ENCODE measurements around the gene NAPG.
"Not testable (repeated sequence)": the region's sequence is repeated elsewhere in the genome, so short reads cannot be mapped to it uniquely, and the experiment has no call there.

NAPG gene

DNA sequence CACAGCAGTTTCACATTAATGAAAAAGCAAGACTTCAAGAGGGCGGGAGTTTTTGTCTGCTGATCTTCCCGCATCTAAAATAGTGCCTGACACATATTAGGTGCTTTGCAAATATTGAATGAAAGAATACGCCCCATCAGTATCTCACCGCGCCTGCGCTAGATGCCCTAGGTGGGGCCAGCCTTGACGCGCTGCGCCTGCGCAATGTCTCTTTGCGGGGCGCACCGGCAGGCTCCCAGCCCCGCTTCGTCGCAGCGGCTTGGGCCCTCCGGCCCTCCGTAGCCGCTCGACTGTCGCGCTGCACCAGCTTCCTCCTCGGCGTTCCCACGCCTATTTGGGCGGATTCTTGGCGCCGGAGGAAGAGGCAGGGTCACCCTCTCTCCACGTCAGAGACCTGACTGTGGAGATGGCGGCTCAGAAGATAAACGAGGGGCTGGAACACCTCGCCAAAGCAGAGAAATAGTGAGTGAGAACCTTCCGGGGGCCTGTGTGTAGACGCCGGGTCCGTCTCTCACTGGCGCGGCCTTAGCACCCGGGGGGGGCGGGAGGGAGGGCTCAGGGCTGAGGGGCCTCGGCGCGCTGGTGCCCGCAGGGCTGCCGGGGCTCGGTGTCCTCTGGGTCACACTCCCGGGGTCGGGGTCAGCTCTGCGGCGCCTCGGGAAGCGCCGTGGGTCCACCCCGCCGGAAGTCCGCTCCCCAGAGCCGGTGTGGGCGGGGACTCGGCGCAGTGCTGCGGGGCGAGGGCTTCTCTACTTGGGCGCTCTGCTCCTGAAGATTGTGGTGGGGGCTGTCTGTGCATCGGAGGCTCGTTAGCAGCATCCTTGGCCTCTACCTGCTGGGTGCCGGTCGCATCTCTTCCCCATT, at the start of gene NAPG:
Gene NAPG, plus strand, starts transcription at position 331 of the 864 bp plus-strand sequence. Its CDS starts 76 bp downstream, at position 407.
- DNase-seq = peak; percentile 90

DNA sequence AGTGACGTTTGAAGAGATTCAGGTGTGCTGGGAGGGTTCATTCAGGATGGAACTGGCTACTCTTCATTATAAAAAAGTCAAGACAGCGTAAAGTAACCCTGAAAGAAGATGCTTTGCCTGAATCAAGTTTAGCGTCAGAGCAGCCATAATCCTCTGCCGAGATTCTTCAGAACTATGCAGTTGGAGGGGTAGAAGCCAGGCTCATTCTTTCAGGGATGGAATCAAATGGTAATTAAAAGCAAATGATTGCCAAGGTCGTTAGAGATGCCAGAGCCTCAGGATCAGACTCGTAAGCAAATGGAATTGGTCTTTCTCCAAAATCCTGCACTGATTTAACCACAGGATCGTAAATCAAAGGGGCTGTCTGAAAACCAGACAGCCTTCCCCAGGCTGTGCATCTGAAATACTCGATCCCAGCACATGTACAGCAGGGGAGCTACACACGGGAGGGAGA, 49.5 kb upstream of the NAPG start:
- DNase-seq = no peak

DNA sequence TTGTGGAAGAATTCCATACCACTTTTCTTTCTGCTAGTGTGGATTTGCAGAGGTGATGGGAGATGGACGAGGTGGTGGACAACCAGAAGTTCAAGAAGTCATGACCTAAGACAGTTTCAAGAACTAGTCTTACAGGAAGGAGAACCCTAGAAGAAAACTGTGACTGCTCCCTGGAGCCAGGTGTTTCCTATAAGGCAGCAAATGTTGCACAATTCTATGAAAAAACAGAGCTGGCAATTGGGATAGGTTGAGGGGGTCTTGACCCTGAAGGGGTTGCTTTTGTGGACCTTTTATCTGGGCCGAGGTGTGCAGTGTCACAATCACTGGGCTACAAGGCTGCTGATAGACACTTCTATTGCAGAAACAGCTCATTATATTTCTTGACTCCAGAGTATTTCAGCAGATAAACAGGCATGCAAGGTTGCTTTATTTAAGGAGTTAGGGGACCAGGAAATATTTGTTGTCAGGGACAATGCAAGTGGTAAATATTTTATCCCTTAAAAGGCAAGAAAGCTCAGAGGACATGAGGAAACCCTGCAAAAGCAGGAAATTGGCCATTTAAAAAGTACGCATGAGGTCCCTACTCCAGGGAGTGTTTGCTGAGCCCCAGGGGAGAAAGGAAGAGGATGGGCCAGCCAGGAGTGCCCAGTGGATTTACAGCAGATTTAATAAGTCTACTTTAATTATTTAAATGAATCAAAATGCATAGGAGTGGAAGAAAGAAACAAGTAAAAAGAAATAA, 48.5 kb upstream of the NAPG start:
- no peak for DNase-seq

DNA sequence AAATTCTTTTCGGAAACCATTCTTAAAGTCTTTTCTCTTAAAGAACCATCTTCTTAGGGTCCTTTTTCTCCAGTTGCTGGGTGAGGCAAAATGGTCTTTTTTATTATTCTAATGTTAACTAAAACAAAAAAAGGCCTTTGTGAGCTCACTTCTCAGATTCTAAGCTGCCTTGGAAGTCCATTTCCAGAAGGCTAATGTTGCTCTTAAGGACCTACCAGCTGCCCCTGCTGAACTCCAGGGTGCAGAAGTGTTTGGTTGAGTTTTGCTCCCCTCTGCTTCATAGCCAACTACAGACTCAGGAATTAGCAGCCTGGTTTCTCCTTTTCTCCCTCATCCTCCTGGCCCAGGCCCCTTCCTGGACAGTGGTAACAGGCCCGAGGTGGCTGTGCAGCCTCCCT, 48.0 kb upstream of the NAPG start:
- DNase-seq = no peak

DNA sequence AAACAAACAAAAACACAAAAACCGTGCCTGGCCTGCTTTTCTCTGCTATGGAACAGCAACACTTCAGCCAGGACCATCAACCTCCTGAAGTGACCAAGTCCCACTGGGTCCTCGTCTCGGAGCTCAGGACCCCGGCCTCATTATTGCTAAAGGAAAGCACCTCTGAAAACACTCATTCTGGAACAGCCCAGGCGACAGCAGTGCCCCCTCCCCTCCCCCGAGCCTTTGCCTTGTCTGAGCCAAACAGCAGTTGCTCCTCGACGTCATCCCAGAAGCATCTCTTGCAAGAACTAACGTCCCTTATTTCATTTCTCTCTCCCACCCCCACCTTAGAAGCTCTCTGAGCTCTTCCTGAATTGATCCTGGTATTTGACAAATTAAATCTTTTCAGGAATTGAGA, 44.0 kb upstream of the NAPG start:
- no peak for DNase-seq

DNA sequence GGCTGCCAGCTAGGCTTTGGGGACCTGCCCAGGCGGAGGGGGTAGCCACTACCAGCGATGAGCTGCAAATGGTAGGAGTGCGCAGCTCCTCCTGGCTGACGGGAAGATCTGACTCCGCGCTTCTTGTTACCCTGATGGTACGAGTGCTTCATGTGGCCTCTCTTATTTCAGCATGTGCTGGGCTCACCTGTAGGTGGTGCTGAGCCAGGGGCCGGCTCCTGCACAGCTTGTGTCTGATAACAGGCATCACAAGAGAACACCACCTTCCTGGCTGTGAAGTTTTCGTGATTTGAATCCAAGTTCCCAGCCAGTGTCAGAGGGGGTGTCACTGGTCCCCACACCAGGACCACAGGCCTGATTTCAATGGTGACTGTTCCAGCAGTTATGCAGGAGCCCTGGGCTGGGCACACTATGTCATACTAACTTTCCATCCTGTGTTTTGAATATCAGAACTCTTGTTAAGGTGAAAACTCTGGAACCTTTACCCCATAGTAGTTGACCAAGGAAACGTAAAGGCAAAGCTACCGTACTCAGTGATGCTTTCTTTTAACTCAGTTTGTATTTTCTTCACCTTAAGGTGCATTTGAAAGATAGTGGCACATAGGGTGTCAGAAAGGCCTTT, 43.4 kb upstream of the NAPG start:
- DNase-seq = no peak

DNA sequence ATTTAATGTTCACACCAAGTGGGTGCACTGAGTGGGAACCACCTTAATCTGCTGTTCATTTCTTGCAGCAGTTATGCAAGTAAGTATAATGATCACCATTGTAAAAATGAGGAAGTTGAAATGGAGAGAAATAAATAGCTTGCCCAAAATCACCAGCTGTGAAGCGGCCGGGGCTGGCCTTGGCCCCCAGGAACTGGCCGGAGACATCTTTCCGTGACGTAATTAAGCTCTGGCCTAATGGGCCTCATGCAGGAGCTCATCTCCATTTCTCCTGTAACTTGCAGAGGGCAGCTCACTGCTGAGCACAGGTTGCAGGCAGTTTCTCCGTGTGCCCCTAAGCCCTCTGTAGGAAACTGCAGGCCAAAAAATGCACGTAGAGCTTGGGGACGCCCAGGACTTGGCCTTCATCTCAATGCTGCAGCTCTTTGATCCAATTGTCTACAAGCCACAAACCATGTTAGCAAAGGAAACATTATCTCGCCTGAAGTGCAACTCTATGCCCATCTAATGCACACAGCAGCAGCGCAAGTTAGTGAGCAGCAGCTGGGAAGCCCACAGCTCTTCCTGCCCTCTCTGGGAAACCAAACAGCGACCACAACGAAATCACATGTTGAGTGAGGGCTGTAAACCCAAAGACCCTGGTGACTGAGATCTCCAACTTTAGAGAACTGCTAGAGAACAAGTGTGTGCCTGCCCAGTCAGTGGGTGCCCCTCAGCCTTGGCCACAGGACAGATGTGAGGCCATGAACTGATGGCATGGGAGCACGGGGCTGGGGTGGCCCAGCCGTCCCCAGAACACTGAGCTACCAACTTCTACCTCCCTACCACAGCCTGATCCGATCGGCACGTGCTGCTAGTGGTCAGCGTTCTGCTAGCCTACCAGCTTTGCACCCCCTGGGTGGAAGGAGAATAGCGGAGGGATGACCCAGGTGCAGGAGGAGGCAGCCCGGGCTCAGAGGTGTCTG, 42.6 kb upstream of the NAPG start:
- no peak for DNase-seq

DNA sequence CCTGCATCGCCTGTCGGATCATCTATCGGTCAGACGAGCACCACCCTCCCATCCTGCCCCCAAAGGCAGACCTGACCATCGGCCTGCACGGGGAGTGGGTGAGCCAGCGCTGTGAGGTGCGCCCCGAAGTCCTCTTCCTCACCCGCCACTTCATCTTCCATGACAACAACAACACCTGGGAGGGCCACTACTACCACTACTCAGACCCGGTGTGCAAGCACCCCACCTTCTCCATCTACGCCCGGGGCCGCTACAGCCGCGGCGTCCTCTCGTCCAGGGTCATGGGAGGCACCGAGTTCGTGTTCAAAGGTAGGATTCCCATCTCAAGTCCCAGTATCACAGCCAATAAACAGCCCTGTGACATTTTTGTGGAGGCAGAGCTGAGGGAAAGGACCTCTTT, 40.4 kb upstream of the NAPG start:
- DNase-seq = no peak

DNA sequence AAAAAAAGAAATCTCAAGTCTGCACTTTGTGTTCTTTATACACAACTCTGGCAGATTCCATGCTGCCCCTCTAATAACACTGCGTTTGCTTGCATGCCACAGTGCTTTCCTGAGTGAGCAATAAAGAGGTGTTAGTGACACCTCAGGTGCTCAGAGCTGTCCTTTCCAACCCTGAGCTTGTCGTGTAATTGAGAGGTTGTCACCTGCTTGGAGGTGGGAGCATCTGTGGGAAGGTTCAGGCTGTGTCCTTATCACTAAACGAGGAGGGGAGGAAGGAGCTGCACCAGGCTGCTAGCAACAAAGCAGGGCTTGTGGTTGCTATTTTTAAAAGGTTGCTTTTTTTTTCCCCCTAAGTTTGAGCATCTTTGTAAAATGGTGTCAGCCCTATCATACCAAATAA, 39.5 kb upstream of the NAPG start:
- DNase-seq = no peak

DNA sequence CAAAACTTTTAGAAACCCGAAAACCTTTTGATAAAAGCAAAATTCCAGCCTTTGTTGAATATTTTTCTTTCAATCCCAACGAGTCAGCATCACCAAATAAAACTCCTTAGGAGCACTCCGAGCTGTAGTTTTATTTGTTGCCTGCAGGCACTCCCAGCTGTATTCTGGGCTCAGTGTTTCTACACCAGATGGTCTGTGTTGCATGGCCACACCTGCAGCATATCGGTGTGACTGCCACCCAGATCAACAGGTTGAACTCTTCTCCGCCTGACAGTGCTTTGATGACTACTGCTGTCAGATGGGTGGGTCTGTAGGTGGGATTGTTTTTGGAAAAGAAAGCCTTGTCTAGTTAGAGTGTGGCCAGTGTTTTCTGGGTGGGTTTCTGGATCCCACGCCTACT, 38.7 kb upstream of the NAPG start:
- DNase-seq = peak; percentile 63

DNA sequence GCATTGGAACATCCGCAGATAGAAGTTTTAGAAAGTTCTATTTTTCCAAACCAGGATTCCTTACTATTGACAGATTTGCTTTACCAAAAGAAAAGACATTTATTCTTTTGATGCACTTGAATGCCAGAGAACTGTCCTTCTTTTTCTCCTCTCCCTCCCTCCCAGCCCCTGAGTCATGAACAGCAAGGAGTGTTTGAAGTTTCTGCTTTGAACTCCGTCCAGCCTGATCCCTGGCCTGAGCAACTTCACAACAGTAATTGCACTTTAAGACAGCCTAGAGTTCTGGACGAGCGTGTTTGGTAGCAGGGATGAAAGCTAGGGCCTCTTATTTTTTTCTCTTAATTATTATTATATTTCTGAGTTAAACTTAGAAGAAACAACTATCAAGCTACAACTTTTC, 37.8 kb upstream of the NAPG start:
- DNase-seq = no peak

DNA sequence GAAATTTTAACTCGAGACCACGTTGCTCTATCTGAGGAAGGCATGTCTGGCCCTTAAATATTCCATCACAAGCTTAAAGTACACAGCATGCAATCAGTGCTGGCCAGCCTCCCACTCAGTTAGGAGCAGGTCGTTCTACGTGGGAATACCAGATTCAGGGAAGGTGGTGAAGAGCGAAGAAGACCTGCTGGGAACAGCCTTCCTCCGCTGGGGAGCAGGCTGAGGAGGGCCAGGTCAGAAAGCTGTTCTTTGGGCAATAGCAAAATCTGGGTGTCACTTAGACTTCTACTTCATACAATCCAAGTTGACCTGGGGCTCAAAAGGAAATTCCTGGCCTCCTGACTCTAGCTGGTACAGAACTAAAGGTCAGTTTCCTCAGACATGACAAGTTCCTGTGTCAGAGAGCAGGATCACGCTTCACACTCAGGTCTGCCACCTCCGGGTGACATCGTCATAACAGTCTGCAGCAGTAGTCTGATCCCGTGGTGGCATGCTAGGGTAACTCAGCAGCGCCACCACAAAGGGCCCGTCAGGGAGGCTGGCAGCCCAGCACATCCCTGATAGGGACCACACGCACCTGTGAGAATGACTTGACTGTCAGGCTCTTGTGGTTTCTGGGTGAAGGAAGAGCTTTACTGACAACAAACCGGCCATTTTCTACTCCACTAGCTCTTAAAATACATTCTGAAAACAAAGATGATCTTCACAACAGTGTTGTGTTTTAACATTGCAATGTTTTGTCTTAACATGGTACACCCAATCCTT, 35.2 kb upstream of the NAPG start:
- no peak for DNase-seq

DNA sequence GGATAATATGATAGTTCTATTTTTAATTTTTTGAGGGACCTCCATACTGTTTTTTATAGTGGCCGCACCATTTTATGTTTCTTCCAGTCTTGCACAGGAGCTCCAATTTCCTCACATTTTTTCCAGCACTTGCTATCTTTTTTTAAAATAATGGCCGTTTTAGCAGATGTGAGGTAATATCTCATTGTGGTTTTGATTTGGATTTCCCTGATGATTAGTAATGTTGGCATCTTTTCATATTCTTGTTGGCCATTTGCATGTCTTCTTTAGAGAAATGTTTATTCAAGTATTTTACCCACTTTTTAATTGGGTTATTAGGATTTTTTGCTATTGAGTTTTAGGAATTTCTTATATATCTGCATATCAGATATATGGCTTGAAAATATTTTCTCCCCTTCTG, 29.9 kb upstream of the NAPG start:
- DNase-seq = no peak

DNA sequence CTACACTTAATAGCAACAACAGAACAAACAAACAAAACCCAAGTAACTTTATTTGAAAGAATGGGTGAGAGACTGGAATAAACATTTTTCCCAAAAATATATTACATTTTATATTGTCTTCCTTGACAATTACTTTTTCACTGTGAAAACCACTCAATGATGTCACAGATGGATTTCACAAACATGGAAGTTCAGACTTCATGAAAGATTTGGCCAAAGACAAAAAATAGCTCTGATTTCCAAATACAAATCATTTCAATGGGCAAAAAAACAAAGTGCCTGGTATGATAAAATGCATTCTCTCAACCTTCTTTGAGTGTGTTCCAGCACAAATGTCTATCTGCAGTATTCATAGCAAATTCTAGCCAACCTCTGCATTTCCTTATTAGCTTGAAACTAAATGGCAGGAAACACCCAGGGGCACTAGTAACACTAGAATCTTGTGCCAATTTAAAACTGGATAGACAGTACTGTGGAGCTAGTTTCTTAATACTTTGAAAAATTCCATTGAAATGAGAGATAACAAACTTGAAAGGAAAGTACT, 28.5 kb upstream of the NAPG start:
- DNase-seq = no peak

DNA sequence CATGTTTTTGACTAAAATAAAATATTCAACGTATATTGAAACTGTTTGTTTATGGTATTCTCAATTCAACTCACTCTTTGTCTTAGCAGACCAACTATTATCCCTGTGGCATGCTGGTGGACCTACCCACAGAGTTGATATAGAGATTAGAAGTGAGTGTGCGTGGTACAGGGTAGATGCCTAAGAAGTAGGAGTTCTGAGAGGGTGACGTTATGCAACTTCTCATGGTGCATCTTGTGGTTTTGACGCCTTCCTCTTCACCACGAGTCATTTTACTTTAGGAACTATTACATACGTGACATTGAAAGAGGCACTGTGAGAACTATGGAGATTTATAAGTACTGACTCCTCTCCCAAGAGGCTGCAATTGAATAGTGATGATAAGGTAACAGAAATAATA, 26.6 kb upstream of the NAPG start:
- DNase-seq = no peak

DNA sequence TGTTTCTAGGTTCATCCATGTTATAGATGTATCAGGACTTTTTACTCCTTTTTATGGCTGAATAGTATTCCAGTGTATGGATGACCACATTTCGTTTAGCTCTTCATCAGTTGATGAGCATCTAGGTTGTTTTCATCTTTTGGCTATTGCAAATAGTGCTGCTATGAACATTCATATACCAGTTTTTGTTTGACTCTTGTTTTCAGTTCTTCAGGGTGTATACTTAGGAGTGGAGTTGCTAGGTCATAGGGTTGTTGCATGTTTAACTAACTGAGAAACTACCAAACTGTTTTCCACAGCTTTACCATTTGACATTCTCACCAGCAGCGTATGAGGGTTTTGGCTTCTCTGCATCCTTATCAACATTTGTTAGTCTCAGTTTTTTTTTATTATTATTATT, 25.8 kb upstream of the NAPG start:
- DNase-seq = no peak

DNA sequence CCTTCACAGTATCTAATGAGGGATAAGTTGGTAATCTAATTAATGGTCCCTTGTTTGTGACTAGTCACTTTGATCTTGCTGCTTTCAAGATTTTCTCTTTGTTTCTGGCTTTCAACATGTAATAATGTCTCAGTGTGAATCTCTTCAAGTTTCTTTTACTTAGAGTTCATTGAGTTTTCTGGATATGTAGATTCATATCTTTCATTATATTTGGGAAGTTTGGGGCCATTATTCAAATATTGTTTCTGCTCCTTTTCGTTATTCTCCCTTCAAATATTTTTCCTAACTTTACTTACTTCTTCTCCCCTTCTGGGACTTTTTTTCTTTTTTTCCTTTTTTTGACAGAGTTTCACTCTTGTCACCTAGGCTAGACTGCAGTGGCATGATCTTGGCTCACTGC, 21.1 kb upstream of the NAPG start:
- no peak for DNase-seq

DNA sequence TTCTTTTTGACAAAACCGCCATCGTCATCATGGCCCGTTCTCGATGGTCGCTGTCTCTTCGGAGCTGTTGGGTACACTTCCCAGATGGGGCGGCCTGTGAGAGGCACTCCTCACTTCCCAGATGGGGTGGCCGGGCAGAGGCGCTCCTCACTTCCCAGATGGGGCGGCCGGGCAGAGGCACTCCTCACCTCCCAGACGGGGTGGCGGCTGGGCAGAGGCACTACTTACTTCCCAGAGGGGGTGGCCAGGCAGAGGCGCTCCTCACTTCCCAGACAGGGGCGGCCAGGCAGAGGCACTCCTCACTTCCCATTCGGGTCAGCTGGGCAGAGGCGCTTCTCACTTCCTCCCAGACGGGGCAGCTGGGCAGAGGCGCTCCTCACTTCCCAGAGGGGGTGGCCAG, 19.9 kb upstream of the NAPG start:
- not testable (repeated sequence) for DNase-seq

DNA sequence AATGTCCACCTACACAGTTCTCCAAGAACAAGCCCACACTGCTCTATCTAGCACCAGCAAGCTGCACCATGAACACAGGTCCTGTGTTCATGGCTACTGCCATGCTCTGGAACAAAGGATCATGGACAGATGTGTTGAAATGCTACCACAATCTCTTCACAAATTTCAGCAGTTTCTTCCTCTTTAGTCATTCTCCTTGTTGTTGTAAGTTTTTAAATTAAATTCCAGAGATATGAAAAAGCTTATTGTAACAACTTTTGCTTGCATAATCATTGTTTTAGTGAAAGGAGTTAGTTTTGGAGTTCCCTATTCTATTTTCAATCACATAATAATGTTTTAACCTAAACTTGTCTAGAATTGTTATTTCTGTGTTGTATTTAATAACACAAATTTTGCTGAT, 17.2 kb upstream of the NAPG start:
- DNase-seq = no peak

DNA sequence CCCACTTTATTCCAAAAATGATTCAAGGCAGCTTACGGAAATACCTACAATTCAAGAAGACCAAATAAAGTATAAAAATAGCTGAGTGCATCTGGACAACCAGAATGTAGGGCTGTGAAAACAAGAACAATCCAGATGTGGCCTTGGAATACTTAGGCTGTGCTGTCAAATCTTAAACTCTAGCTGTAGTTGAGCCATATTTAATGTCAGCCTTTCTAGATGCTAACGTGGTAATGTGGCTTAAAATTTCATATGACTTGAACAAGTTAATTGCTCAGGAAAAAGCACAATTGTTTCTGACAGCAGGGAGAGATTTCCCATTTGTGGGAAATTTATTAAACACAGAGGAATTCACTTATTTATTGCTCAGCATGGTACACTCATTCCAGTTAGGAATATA, 14.6 kb upstream of the NAPG start:
- no peak for DNase-seq

DNA sequence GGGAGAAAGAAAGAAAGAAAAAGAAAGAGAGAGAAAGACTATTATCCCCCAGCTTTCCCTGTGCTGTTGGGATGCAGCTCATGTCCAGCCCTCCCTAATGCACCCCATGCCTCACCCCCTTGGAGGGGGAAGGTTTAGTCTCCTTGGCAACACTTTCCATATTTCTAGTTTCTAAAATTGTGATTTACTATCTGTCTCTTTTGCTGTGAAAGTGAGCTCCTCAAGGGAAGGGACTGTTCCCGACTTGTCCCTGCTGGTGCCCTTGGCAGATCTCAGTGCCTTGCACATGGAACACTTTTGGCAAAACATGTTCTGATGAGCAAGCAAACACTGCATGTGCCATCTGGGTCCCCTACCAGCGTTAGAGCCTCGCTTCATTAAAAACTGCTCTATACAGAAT, 11.7 kb upstream of the NAPG start:
- peak; percentile 11 for DNase-seq

DNA sequence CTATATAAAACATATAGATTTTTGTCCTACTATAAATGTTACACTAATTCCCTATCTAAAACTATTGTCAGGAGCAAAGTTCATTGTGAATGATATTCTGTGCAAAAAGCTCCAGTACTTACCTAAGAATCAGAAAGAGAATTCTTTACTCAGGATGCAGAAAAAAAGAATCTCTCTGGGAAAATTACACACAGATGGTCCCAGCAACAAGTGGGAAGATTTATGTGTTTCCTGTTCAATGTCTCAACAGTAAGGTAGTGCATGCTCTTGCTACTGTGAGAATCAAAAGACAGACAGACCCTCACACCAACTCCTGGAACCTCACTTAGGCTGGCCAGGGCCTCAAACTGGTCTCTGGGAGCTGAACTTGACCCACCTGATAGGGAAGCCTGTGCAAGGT, 11.2 kb upstream of the NAPG start:
- no peak for DNase-seq

Data from NCI-H2171 (cell line).